ENCODE data around the gene DMD.

The DMD gene

DNA sequence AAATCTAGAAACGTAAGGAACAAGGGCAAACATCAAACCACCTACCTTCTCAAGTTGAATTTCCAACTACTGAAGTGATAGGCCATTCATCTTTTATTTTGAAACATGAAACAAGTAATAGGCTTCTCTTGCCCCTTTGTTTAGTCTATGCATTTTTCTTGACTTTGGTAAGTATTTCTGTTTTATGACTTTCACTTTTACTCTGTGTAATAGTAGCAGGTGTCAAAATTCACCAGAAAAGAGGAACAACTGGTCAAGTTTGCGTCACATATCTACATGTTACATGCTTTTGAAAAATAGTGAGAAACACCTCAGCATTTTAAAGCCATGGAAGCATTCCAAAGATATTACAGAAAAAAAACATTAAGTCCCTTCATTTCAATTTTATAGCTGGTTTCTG lies 1982.4 kb downstream of the DMD start:
- no peaks in the 10 kb centered on the region for H3K36me3 ChIP-seq
- DNase-seq = no peak
- no peak for TF ChIP-seq CTCF (IDR thresholded peaks at IDR 0.05; ENCODE audit: low read depth, low read length)
- H3K4me1 ChIP-seq = no peaks in the 10 kb centered on the region
- H3K9me3 ChIP-seq = no peaks in the 10 kb centered on the region
- no peak overlapping the region for H3K4me3 ChIP-seq (ENCODE audit: low read depth, low read length)
- no peaks in the 10 kb centered on the region for H3K27me3 ChIP-seq

DNA sequence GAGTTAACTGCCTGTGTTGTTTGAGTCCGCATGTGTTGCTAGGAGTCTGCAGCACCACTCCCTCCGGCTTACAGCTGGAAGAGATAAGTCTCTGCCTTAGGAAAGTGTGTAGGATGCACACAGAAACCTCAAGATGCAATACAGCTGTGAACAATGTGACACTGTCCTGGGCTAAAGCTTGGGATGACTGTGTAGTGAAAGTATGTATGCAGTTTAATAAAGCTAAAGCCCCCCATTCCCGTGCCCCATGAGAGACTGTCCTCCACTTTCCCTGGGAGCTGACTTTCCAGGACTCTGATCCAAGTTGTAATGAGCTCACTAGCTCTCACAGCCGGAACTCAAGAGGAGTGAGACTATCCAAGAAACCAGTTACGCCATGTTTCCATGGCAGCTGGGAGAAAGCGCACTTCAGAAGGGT lies 1982.9 kb downstream of the DMD start:
- no peaks in the 10 kb centered on the region for H3K36me3 ChIP-seq
- H3K9me3 ChIP-seq = no peaks in the 10 kb centered on the region
- TF ChIP-seq CTCF (IDR thresholded peaks at IDR 0.05; ENCODE audit: low read depth, low read length) = no peak
- H3K27me3 ChIP-seq = no peaks in the 10 kb centered on the region
- no peaks in the 10 kb centered on the region for H3K4me1 ChIP-seq
- H3K4me3 ChIP-seq (ENCODE audit: low read depth, low read length) = no peak overlapping the region
- DNase-seq = no peak

- Histone ChIP-seq H3K36me3 (no peaks in the 10 kb centered on the region), H3K27me3 (no peaks in the 10 kb centered on the region), H3K4me3 (ENCODE audit: low read depth, low read length) (no peak overlapping the region), H3K9me3 (no peaks in the 10 kb centered on the region), H3K4me1 (no peaks in the 10 kb centered on the region)
- DNase-seq = no peak
- TF ChIP-seq CTCF (IDR thresholded peaks at IDR 0.05; ENCODE audit: low read depth, low read length) = no peak
Measured at GRCh38 chrX:31227250-31227649, 1984.1 kb downstream of the DMD start.

DNA sequence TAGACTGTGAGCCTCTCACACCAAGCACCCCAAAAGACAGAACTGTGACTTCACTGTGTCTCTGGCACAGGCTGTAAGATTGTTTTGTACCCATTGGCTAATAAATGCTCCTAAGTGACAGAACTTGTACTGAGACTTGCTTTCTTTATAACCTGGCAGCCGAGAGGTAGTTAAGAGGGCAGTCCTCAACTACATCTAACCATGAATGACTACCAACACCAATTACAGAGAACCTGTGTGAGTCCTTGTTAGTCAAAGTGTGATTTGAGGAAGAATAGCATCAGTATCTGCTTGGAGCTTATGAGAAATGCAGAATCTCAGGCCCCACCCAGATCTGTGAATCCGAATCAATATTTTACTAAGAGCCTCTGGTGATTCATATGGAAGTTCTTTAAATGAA lies 1985.5 kb downstream of the DMD start:
- DNase-seq = no peak
- H3K36me3 ChIP-seq = no peaks in the 10 kb centered on the region
- no peaks in the 10 kb centered on the region for H3K4me1 ChIP-seq
- H3K4me3 ChIP-seq (ENCODE audit: low read depth, low read length) = no peak overlapping the region
- no peaks in the 10 kb centered on the region for H3K27me3 ChIP-seq
- no peaks in the 10 kb centered on the region for H3K9me3 ChIP-seq
- no peak for TF ChIP-seq CTCF (IDR thresholded peaks at IDR 0.05; ENCODE audit: low read depth, low read length)

- no peak for DNase-seq
- Histone ChIP-seq H3K9me3 (no peaks in the 10 kb centered on the region), H3K27me3 (no peaks in the 10 kb centered on the region), H3K4me1 (no peaks in the 10 kb centered on the region), H3K4me3 (ENCODE audit: low read depth, low read length) (no peak overlapping the region), H3K36me3 (no peaks in the 10 kb centered on the region)
- no peak for TF ChIP-seq CTCF (IDR thresholded peaks at IDR 0.05; ENCODE audit: low read depth, low read length)
Measured at GRCh38 chrX:31224381-31225012, 1986.9 kb downstream of the DMD start.

- no peaks in the 10 kb centered on the region for H3K4me1 ChIP-seq
- no peaks in the 10 kb centered on the region for H3K27me3 ChIP-seq
- TF ChIP-seq CTCF (IDR thresholded peaks at IDR 0.05; ENCODE audit: low read depth, low read length) = no peak
- no peak for DNase-seq
- H3K36me3 ChIP-seq = no peaks in the 10 kb centered on the region
- H3K4me3 ChIP-seq (ENCODE audit: low read depth, low read length) = no peak overlapping the region
- no peaks in the 10 kb centered on the region for H3K9me3 ChIP-seq
Measured at GRCh38 chrX:31223817-31224216, 1987.5 kb downstream of the DMD start.

Data from BE2C (cell line).